Erythroblast (primary cell): ENCODE measurements around the gene SDF4.

ENCODE experiments used
- GATA1 ChIP-seq: IDR thresholded peaks from 2 replicates; pipeline ENCODE4 v1.6.1; 2011; ENCODE audit warnings: low read depth, mild to moderate bottlenecking, control low read depth, low read length, moderate library complexity
- POLR2A ChIP-seq: IDR thresholded peaks from 2 replicates; pipeline ENCODE4 v1.6.1; 2011; ENCODE audit warnings: mild to moderate bottlenecking, low read length

- no peak for TF ChIP-seq POLR2A
- TF ChIP-seq GATA1 = no peak
Observed at GRCh38 chr1:1217621-1218523, 13.9 kb downstream of the SDF4 start.
